HG03342 (cell line): ENCODE data around the gene ZNF418.

ENCODE experiments used
- ATAC-seq: cut with Tn5 transposase; IDR thresholded peaks from one replicate; pipeline ENCODE4 v1.9.1; 2021; ENCODE audit warnings: mild to moderate bottlenecking, moderate library complexity; ENCODE audit not compliant: unreplicated experiment

The ZNF418 gene

DNA sequence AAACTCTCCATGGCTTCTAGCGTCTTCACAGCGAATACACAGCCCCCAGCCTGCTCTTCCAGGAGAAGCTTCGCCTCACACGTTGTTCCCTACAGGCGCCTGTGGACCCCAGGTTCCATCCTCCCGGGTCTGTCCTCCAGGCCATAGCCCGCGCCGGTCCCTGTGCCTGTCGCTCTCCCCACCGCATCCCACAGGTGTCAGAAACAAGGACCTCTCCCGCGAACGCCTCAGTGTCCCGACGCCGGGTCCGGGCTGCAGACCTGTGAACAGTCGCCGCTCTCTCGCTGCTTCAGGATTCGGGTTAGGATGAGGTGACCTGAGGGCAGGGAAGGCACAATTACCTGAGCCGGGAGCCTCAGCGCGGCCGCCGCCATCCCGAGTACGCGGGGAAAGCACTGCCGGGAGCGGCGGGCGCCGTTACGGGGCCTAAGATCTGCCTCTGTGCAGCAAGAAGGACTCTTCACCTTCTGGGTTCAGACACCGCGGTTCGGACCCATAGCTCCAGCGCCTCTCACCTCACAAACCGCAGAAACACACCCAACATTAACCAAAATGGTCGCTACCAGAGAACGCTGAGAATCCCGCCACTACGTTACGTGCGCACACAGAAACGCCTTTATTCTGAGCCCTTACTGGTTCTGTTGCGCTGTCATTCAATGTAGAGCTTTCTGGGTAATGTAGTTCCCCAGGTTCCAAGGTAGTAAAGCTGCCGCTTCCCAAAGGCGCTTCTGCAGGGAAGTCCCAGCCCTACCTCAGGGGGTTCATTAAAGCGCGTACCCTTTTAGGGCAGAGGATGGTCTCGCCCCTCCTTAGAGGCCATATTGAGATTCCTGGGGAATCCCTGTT, at the start of gene ZNF418:
TSS of gene ZNF418 (minus strand) at position 583 of the 846 bp plus-strand sequence. CDS start 1,580 bp downstream, outside the sequence.
- ATAC-seq = no peak

GRCh38 chr19:57978586-57979289, 43.5 kb upstream of the ZNF418 start:
- no peak for ATAC-seq

DNA sequence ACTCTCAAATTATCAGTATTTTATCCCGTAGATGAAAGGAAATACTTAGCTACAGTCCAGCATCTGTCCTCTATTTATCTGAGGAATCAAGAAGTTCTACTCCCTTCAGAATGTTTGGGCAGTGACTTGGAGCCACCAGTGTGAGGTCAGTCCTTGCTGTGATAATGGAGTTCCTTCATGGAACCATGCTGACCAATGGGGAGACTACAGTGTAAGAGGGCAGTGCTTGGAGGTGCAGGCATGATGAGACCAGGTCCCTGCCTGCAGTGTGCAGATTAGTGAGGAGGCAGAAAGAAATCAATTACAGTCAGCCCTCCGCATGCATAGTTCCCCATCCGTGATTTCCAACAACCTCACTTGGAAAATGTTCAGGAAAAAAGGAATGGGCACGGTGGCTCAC, 39.2 kb upstream of the ZNF418 start, which contains the start of gene C19orf18:
TSS of gene C19orf18 (minus strand) at position 101 of the 400 bp plus-strand sequence. CDS start 102 bp downstream, outside the sequence.
- no peak for ATAC-seq

DNA sequence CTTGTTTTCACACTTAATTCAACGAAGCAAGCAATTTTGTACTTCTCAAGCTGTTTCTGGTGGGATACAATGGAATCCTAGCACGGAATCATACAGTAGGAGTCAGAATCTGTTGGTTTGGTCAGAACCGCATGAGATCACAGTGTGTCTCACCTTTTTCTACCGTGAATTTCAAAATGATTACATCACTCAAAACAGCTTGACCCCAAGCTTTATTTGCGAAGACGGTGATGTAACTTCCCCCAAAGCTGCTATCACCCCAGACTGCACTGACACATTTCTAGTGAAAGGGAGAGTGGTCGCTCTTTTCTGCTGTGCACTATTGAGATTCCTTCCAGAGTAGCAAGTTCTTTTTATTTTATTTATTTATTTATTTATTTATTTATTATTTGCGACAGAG, 29.6 kb upstream of the ZNF418 start:
- no peak for ATAC-seq

DNA sequence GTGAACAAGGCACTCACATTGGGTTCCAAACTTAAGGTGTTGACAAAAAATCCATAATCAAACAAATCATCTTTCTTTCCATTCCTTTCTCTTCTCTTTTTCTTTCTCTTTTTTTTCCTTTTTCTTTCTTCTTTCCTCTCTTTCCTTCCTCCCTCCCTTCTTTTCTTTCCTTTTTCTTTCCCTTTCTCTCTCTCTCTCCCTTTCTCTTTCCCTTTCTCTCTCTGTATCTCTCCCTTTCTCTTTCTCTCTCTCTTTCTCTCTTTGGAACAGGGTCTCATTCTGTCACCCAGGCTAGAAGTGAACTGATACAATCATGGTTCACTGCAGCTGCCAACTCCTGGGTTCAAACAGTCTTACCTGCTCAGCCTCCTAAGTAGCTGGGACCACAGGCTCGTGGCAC, 26.6 kb upstream of the ZNF418 start:
- no peak for ATAC-seq

DNA sequence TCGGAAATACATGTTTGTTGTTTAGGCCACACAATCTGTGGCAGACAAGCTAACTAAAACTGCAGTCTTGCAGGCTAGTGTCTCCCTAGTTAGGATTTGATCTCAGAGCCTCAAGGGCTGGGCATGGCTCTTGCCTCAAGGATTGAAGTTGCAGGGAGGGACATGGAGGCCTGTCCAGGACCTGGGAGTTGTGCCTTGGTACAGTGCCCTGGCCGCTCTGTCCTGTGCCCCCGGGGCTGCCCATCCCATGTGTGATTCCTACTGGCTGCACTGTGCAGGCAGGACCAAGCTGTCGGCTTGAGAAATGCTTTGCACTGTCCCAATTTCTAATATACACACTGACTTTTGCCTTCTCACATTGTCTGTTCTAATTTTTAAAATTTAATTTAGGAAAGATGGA, 19.8 kb upstream of the ZNF418 start:
- ATAC-seq = no peak

GRCh38 chr19:57949702-57950101, 14.5 kb upstream of the ZNF418 start:
- no peak for ATAC-seq

GRCh38 chr19:57949296-57949695, 14.1 kb upstream of the ZNF418 start:
- ATAC-seq = no peak

DNA sequence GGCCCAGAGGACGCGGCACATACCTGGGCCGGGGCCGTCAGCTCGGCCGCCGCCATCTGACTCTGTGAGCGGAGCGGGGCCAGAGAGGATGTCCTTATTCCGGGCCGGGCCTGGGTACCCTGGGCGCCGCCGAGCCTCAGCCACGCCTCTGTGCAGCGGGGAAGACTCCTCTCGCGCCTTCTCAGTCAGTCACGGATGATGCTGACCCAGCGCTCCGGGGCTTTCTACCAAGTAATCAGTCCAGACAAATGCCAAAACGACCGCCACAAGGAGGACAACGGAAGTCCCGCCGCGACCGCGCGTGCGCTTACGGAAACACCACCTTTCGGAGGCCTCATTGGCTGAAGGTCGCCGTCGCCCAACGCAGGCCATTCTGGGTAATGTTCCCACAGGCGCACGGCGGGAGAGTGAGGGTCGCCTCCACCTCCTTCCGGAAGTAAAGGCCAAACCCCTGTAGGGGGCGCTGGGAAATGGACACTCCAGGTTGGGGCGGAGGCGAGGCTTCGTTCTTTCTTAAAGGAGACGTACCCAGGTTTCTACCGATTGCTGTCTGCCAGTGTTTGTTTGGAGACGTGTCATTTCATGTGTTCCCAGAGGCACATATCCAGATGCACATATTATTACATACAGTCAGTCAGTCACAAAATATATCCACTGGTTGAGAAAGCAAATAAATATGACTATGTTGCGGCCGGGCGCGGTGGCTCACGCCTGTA, 12.4 kb upstream of the ZNF418 start, which contains the start of gene ZNF256:
TSS of gene ZNF256 (minus strand) at position 288 of the 716 bp plus-strand sequence. CDS start at position 56, 232 bp downstream.
- peak; percentile 92 for ATAC-seq

DNA sequence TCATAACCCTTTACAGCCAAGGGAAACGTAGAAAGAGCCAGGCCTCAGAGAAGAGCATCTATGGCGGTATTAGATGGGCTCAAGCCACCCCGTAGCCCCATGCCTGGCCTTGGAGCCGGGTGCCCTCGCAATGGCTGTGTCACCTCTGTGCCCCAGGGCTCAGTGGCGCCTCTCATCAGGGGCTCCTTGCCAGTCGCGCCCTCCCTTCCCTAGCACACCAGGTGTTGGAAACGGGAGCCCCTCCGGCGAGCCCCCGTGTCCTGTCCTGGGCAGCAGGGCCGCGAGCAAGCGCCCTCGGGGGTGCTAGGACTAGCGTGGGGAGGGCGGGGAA, 11.9 kb upstream of the ZNF418 start:
- ATAC-seq = no peak

GRCh38 chr19:57946316-57946715, 11.1 kb upstream of the ZNF418 start:
- ATAC-seq = no peak

DNA sequence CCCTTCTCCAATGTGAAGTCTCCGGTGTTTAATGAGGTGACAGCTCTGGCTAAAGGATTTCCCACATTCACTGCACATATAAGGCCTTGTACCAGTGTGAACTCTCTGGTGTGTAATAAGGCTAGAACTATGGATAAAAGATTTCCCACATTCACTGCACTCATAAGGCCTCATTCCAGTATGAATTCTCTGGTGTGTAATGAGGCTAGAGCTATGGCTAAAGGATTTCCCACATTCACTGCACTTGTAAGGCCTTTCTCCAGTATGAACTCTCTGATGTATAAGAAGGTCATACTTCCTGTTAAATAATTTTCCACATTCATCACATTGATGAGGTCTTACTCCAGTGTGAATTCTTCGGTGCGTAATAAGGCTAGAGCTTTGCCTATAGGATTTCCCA, 6.4 kb upstream of the ZNF418 start:
- ATAC-seq = no peak

GRCh38 chr19:57935731-57936130, 529 bp upstream of the ZNF418 start:
- no peak for ATAC-seq

GRCh38 chr19:57927587-57927986, 7.6 kb downstream of the ZNF418 start:
- no peak for ATAC-seq

- peak; percentile 98 for ATAC-seq
Measured at GRCh38 chr19:57916168-57916995, 18.8 kb downstream of the ZNF418 start, which contains the start of gene ZNF417. Gene ZNF417 (minus strand): TSS chr19:57916592. CDS start chr19:57916411, 181 bp downstream.

DNA sequence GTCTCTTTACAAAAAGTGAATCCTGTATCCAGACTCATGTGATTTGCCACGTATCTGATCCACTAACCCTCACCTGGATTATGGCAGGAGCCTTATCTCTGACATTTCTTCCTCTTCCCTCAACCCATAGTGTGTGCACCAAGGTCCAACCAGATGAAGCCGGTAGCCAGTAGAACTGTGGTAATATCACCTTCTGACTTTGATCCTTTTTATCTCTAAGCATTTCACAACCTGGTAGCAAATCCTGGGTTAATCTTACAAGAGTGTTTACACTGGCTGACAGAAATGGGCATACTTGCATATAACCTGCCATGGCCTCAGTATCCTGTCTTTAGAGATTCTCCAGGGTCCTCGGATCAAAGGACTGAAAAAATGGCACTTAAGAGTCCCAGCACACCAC, 20.7 kb downstream of the ZNF418 start:
- no peak for ATAC-seq

- ATAC-seq = no peak
Measured at GRCh38 chr19:57907394-57907793, 27.8 kb downstream of the ZNF418 start.

DNA sequence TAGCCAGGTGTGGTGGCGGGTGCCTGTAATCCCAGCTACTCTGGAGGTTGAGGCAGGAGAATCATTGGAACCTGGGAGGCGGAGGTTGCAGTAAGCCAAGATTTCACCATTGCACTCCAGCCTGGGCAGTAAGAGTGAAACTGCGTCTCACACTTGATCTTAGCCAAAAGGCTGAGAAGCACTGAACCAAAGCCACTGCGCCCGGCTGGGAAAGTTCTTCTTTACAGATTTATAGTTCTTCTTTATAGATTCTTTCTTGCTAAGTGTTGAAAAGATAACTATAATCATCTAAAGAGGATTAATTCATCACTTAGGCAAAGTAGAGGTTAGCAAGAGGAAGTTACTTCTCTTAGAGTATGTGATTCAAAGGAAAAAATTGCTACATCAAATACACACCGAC, 29.9 kb downstream of the ZNF418 start:
- no peak for ATAC-seq

GRCh38 chr19:57903618-57904184, 31.5 kb downstream of the ZNF418 start:
- ATAC-seq = no peak

DNA sequence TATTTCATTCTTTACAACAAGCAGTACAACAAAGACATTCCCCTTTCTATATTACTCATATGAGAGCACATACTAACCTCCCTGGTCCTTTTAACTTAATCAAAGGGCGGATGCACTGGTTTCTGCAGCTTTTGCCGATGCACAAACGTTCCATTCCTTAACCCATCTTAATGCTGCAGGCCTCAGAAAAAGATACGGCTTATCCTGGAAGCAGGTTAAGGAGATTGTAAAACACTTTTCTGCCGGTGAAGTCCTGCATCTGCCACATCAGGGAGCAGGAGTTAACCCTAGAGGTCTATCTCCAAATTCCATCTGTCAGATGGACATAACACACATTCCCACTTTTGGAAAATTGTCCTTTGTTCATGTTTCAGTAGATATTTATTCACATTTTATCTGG, 34.9 kb downstream of the ZNF418 start:
- no peak for ATAC-seq
